ENCODE results near the gene MUC21. TPM values are rescaled to one million over a fixed set of nuclear protein-coding genes. Genes with fewer than 3 reads are reported as not detected.
"Not testable (repeated sequence)": the region's sequence is repeated elsewhere in the genome, so short reads cannot be mapped to it uniquely, and the experiment has no call there.

Gene MUC21
- total RNA-seq, 3 donors from 2014 or later, result not detected

DNA sequence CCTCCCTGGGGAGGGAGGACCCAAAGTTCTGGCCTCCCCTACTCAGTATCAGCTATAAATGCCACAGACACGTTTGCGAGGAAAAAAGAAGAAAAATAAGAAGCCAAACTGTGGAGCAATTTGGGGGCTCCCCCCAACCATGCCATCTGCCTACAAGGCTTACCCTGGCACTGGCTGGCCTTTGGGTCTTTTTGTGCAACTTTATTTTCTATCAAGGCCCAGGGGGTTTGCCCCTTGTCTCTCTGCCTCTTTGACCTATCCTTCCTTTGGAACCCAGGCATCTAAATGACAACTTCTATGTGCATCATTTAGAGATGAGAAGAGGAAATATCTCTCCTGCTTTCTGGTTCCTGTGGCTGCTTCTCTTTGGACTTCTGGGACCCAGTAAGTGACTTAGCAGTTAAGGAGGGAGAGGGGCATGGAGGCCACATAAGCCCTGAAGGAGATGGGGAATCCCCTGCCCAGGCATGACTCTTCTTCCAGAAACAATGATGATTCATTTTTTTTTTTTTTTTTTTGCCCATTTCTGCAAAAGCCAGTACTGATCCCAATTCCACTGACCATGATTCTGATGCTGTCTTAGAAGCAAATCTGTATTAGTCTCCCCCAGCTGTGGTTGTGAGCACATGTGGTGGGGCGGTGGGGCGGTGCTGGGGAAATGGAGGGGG lies 27.0 kb downstream of the MUC21 start, which contains the start of gene MUC22:
Gene MUC22 (plus strand): TSS at position 82 of the 668 bp plus-strand sequence. CDS start 233 bp downstream, at position 315.
- intact Hi-C loops (cut with DNase I; ENCODE audit: low total_unique reads), result no loop called here
- H3K36me3 ChIP-seq, result no peaks in the 10 kb centered on the region
- H3K27ac ChIP-seq, result no peak within 1 kb of the TSS
- no peaks in the 10 kb centered on the region for H3K4me1 ChIP-seq
- H3K27me3 ChIP-seq, result no peaks in the 10 kb centered on the region
- DNase-seq (ENCODE audit: low spot score in 2 of 2), result no peak
- no peak within 1 kb of the TSS for H3K4me3 ChIP-seq
- TF ChIP-seq POLR2AphosphoS5 (IDR thresholded peaks at IDR 0.05) (no peak), POLR2A (IDR thresholded peaks at IDR 0.05) (no peak)
- TF ChIP-seq, protein P1, sequence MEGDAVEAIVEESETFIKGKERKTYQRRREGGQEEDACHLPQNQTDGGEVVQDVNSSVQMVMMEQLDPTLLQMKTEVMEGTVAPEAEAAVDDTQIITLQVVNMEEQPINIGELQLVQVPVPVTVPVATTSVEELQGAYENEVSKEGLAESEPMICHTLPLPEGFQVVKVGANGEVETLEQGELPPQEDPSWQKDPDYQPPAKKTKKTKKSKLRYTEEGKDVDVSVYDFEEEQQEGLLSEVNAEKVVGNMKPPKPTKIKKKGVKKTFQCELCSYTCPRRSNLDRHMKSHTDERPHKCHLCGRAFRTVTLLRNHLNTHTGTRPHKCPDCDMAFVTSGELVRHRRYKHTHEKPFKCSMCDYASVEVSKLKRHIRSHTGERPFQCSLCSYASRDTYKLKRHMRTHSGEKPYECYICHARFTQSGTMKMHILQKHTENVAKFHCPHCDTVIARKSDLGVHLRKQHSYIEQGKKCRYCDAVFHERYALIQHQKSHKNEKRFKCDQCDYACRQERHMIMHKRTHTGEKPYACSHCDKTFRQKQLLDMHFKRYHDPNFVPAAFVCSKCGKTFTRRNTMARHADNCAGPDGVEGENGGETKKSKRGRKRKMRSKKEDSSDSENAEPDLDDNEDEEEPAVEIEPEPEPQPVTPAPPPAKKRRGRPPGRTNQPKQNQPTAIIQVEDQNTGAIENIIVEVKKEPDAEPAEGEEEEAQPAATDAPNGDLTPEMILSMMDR (IDR thresholded peaks at IDR 0.05), result no peak
- peaks cover 0 to 6% of the 10 kb centered on the region in 2 donors for H3K9me3 ChIP-seq

DNA sequence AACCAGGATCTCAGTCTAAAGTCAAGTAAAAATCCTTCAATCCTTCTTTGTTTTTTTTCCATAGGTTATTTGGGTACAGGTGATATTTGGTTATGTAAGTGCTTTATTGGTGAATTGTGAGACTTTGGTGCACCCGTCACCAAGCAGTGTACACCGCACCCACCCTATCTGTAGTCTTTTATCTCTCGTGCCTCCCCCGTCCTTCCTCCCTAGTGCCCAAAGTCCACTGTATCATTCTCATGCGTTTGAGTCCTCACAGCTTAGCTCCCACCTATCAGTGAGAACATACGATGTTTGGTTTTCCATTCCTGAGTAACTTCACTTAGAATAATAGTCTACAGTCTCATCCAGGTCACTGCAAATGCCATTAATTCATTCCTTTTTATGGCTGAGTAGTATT lies 27.6 kb downstream of the MUC21 start:
- intact Hi-C loops (cut with DNase I; ENCODE audit: low total_unique reads), result no loop called here
- Histone ChIP-seq H3K36me3 (no peaks in the 10 kb centered on the region), H3K27me3 (no peaks in the 10 kb centered on the region), H3K27ac (no peak overlapping the region), H3K9me3 (peaks cover 0 to 6% of the 10 kb centered on the region in 2 donors), H3K4me1 (no peaks in the 10 kb centered on the region), H3K4me3 (no peak overlapping the region)
- DNase-seq (ENCODE audit: low spot score in 2 of 2), result no peak
- no peak for TF ChIP-seq POLR2AphosphoS5 (IDR thresholded peaks at IDR 0.05)
- TF ChIP-seq, protein P1 (IDR thresholded peaks at IDR 0.05), result no peak
- TF ChIP-seq POLR2A (IDR thresholded peaks at IDR 0.05), result no peak

DNA sequence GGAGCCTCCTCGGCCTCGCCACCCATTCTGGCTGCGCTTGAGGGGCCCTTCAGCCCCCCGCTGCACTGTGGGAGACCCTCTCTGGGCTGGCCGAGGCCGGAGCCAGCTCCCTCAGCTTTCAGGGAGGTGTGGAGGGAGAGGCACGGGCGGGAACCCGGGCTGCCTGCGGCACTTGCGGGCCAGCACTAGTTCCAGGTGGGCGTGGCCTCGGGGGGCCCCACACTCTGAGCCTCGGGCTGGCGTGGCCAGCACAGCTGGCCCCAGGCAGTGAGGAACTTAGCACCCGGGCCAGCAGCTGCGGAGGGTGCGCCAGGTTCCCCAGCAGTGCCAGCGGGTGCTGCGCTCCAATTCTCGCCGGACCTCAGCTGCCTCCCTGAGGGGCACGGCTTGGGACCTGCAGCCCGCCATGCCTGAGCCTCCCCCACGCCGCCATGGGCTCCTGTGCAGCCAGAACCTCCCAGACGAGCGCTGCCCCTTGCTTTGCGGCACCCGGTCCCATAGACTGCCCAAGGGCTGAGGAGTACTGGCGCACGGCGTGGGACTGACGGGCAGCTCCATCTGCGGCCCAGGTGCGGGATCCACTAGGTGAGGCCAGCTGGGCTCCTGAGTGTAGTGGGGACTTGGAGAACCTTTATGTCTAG lies 33.3 kb downstream of the MUC21 start:
- Histone ChIP-seq H3K4me3 (no peak overlapping the region), H3K9me3 (peaks cover 0 to 6% of the 10 kb centered on the region in 2 donors), H3K27me3 (no peaks in the 10 kb centered on the region), H3K27ac (no peak overlapping the region), H3K36me3 (no peaks in the 10 kb centered on the region), H3K4me1 (no peaks in the 10 kb centered on the region)
- TF ChIP-seq POLR2AphosphoS5 (IDR thresholded peaks at IDR 0.05) (no peak), POLR2A (IDR thresholded peaks at IDR 0.05) (no peak)
- TF ChIP-seq, protein P1 (IDR thresholded peaks at IDR 0.05), result no peak
- no peak for DNase-seq (ENCODE audit: low spot score in 2 of 2)
- intact Hi-C loops (cut with DNase I; ENCODE audit: low total_unique reads), result no loop called here

DNA sequence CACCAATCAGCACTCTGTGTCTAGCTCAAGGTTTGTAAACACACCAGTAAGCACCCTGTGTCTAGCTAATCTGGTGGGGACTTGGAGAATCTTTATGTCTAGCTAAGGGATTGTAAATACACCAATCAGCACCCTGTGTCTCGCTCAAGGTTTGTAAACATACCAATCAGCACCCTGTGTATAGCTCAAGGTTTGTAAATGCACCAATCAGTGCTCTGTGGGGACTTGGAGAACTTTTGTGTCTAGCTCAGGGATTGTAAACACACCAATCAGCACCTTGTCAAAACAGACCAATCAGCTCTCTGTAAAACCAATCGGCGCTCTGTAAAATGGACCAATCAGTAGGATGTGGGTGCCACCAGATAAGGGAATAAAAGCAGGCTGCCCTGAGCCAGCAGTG lies 33.9 kb downstream of the MUC21 start:
- H3K4me1 ChIP-seq; H3K4me3 ChIP-seq; H3K36me3 ChIP-seq; intact Hi-C loops (cut with DNase I; ENCODE audit: low total_unique reads); DNase-seq (ENCODE audit: low spot score in 2 of 2); H3K27me3 ChIP-seq; H3K27ac ChIP-seq; H3K9me3 ChIP-seq: not testable (repeated sequence)

DNA sequence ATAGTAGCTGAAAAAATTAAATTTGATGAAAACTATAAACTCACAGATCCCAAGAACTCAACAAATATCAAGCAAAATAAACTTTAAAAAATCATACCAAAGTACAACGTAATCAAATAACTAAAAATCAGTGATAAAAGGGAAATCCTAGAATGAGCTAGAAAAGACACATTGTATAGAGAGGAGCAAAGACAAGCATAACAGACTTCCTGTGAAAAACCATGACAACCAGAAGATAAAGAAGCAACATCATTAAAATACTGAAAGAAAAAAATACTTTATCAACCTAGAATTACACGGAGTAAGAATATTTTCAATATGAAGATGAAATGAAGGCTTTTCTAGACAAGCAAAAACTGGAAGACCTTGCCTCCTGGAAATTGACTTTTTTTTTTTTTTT lies 36.5 kb downstream of the MUC21 start:
- Histone ChIP-seq H3K36me3 (no peaks in the 10 kb centered on the region), H3K4me3 (no peak overlapping the region), H3K27ac (no peak overlapping the region), H3K4me1 (no peaks in the 10 kb centered on the region), H3K27me3 (no peaks in the 10 kb centered on the region), H3K9me3 (peaks cover 0 to under 1% of the 10 kb centered on the region in 2 donors)
- intact Hi-C loops (cut with DNase I; ENCODE audit: low total_unique reads), result no loop called here
- TF ChIP-seq POLR2AphosphoS5 (IDR thresholded peaks at IDR 0.05) (no peak), POLR2A (IDR thresholded peaks at IDR 0.05) (no peak)
- no peak for DNase-seq (ENCODE audit: low spot score in 2 of 2)

DNA sequence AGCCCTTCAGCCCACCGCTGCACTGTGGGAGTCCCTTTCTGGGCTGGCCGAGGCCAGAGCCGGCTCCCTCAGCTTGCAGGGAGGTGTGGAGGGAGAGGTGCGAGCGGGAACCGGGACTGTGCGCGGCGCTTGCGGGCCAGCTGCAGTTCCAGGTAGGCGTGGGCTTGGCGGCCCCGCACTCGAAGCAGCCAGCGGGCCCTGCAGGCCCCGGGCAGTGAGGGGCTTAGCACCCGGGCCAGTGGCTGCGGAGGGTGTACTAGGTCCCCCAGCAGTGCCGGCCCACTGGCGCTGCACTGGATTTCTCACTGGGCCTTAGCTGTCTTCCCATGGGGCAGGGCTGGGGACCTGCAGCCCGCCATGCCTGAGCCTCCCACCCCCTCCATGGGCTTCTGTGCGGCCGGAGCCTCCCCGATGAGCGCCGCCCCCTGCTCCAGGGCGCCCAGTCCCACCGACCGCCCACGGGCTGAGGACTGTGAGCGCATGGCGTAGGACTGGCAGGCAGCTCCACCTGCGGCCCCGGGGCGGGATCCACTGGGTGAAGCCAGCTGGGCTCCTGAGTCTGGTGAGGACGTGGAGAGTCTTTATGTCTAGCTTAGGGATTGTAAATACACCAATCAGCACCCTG lies 37.2 kb downstream of the MUC21 start:
- DNase-seq (ENCODE audit: low spot score in 2 of 2); H3K36me3 ChIP-seq; H3K27ac ChIP-seq; H3K4me1 ChIP-seq; intact Hi-C loops (cut with DNase I; ENCODE audit: low total_unique reads); H3K9me3 ChIP-seq; H3K27me3 ChIP-seq: not testable (repeated sequence)
- H3K4me3 ChIP-seq, result peak overlapping the region in 1 of 3 donors; percentile 18

DNA sequence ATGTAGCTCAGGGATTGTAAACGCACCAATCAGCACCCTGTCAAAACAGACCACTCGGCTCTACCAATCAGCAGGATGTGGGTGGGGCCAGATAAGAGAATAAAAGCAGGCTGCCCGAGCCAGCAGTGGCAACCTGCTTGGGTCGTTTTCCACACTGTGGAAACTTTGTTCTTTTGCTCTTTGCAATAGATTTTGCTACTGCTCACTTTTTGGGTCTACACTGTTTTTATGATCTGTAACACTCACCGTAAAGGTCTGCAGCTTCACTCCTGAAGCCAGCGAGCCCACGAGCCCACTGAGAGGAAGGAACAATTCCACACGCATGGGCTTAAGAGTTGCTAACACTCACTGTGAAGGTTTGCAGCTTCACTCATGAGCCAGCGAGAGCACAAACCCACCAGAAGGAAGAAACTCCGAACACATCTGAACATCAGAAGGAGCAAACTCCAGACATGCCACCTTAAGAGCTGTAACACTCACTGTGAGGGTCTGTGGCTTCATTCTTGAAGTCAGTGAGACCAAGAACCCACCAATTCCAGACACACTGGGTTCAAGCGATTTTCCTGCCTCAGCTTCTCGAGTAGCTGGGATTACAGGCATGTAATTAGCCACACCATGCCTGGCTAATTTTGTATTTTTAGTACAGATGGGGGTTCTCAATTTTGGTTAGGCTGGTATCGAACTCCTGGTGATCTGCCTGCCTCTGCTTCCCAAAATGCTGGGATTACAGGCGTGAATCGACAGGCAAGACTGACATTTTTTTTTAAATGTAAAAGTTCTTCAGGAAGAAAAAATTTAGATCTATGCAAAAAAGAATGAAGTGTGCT lies 38.4 kb downstream of the MUC21 start:
- DNase-seq (ENCODE audit: low spot score in 2 of 2); H3K36me3 ChIP-seq; H3K9me3 ChIP-seq; H3K4me3 ChIP-seq; H3K27me3 ChIP-seq; intact Hi-C loops (cut with DNase I; ENCODE audit: low total_unique reads); H3K4me1 ChIP-seq; H3K27ac ChIP-seq: not testable (repeated sequence)

Data from breast epithelium (tissue), 4 donors.